GM12878 (cell line): Measurements from ENCODE around the gene TMEM97. TPM values are rescaled to one million over a fixed set of nuclear protein-coding genes. Genes with fewer than 3 reads are reported as not detected.

Source experiments
- ATAC-seq: fragments of 200-7000 bp; cut with Tn5 transposase; 3 replicates; pipeline ENCODE4 v1.9.1; 2020; ENCODE audit warnings: mild to moderate bottlenecking, moderate library complexity
- BruUV-seq: library from RNA; stranded (reverse); fragments of 400-500 nt; replicated peaks from 2 replicates; lab custom pipeline; 2021; lab: Mats Ljungman, UMichigan
- CTCF ChIA-PET: fragments of 300-600 bp; sonication (Branson Sonifier 250); formaldehyde crosslinking; extraction: SDS; loops from one replicate; lab custom pipeline; 2021; ENCODE audit warnings: inconsistent platforms; lab: Yijun Ruan, JAX
- POLR2A ChIA-PET: fragments of 350-600 bp; formaldehyde crosslinking; extraction: SDS; loops from one replicate; lab custom pipeline; 2021; ENCODE audit warnings: inconsistent platforms; lab: Charles Lee
- RAD21 ChIA-PET: fragments of 300-600 bp; sonication (Branson Sonifier 250); formaldehyde crosslinking; loops from one replicate; lab custom pipeline; 2023; ENCODE audit warnings: antibody characterized with exemption; ENCODE audit not compliant: unreplicated experiment; lab: Charles Lee
- SMC1A ChIA-PET: fragments of 300-600 bp; sonication (Branson Sonifier 250); formaldehyde crosslinking; loops from one replicate; lab custom pipeline; 2023; ENCODE audit not compliant: unreplicated experiment, uncharacterized antibody; lab: Charles Lee
- DNase-seq: peaks from one replicate; pipeline ENCODE4 v3.0.0-alpha.2; 2011; ENCODE audit warnings: low read depth, low spot score
- FAIRE-seq: peaks from 3 replicates; lab custom pipeline; 2011; peaks lifted over from hg19 to GRCh38; lab: Jason Lieb, UNC
- H2AFZ ChIP-seq: 2 replicates; pipeline ENCODE4 v1.6.0; 2011; ENCODE audit warnings: low read depth, low read length, control low read depth; ENCODE audit not compliant: control insufficient read depth
- H3K27ac ChIP-seq: 2 replicates; pipeline ENCODE4 v1.5.1; 2011; ENCODE audit warnings: control low read depth; ENCODE audit not compliant: control insufficient read depth, insufficient read depth
- H3K27me3 ChIP-seq, 2 experiments: replicated peaks in 1 of 2; 2 replicates each; pipeline versions ENCODE4 v1.6.0 to v1.6.1; 2011; ENCODE audit warnings: low read length in 1 of 2; ENCODE audit not compliant: control insufficient read depth in 2 of 2, insufficient read depth in 2 of 2
- H3K36me3 ChIP-seq, 2 experiments: 2 replicates each; pipeline ENCODE4 v1.5.1; 2011; ENCODE audit warnings: low read length in 1 of 2; ENCODE audit not compliant: control insufficient read depth in 2 of 2, insufficient read depth in 2 of 2
- H3K4me1 ChIP-seq: 2 replicates; pipeline ENCODE4 v1.6.1; 2011; ENCODE audit warnings: mild to moderate bottlenecking, low read length, moderate library complexity, mixed read lengths; ENCODE audit not compliant: control insufficient read depth, insufficient read depth
- H3K4me2 ChIP-seq: 2 replicates; pipeline ENCODE4 v1.6.0; 2011; ENCODE audit warnings: control low read depth; ENCODE audit not compliant: control insufficient read depth, insufficient read depth
- H3K4me3 ChIP-seq: fragments of 200-600 bp; sonication (generic); 2 replicates; pipeline ENCODE4 v1.5.1; 2016
- H3K79me2 ChIP-seq: 2 replicates; pipeline ENCODE4 v1.6.0; 2011; ENCODE audit warnings: low read length; ENCODE audit not compliant: control insufficient read depth, insufficient read depth
- H3K9ac ChIP-seq: 2 replicates; pipeline ENCODE4 v1.8.0; 2011; ENCODE audit warnings: low read length, control low read depth, mixed read lengths; ENCODE audit not compliant: control insufficient read depth, insufficient read depth
- H3K9me3 ChIP-seq: replicated peaks from 3 replicates; pipeline ENCODE4 v1.5.1; 2011; ENCODE audit warnings: mild to moderate bottlenecking, low read length; ENCODE audit not compliant: control insufficient read depth, insufficient read depth
- H4K20me1 ChIP-seq: 2 replicates; pipeline ENCODE4 v1.6.0; 2011; ENCODE audit not compliant: control insufficient read depth, insufficient read depth
- CBX3 ChIP-seq: fragments of 200-600 bp; sonication (generic); IDR thresholded peaks from 2 replicates; pipeline ENCODE4 v1.6.1; 2016; ENCODE audit warnings: low read depth, borderline replicate concordance
- ETV6 ChIP-seq, 2 experiments: fragments of 450-650 bp in 1 of 2; IDR thresholded peaks in 1 of 2; conservative IDR thresholded peaks in 1 of 2; 2 replicates each; pipeline ENCODE4 v1.6.1; 2014; ENCODE audit warnings: antibody characterized with exemption in 1 of 2, borderline replicate concordance in 1 of 2, low read depth in 1 of 2, mild to moderate bottlenecking in 1 of 2, moderate library complexity in 1 of 2
- KLF5 ChIP-seq: fragments of 450-650 bp; IDR thresholded peaks from 2 replicates; pipeline ENCODE4 v1.6.1; 2014; ENCODE audit warnings: mild to moderate bottlenecking; ENCODE audit not compliant: partially characterized antibody
- MAX ChIP-seq: IDR thresholded peaks from 2 replicates; pipeline ENCODE4 v1.6.1; 2012; ENCODE audit warnings: low read depth, low read length, improper control_type of control experiment
- NBN ChIP-seq: fragments of 450-650 bp; IDR thresholded peaks from 2 replicates; pipeline ENCODE4 v1.6.1; 2016
- NFYA ChIP-seq: IDR thresholded peaks from 2 replicates; pipeline ENCODE4 v1.6.1; 2011; ENCODE audit warnings: low read depth, mild to moderate bottlenecking, low read length, improper control_type of control experiment, borderline replicate concordance
- PML ChIP-seq: IDR thresholded peaks from 2 replicates; pipeline ENCODE4 v1.6.1; 2012; ENCODE audit warnings: low read length, inconsistent platforms
- RBBP5 ChIP-seq: fragments of 200-600 bp; sonication (generic); conservative IDR thresholded peaks from 2 replicates; pipeline ENCODE4 v1.6.1; 2016
- SMC3 ChIP-seq: IDR thresholded peaks from 2 replicates; pipeline ENCODE4 v1.6.1; 2011; ENCODE audit warnings: low read length, improper control_type of control experiment, borderline replicate concordance
- SUPT20H ChIP-seq: IDR thresholded peaks from 2 replicates; pipeline ENCODE4 v1.6.1; 2011; ENCODE audit warnings: low read depth, mild to moderate bottlenecking, low read length, moderate library complexity, borderline replicate concordance; ENCODE audit not compliant: control insufficient read depth
- TCF12 ChIP-seq: IDR thresholded peaks from 2 replicates; pipeline ENCODE4 v1.6.1; 2011; ENCODE audit warnings: low read depth, mild to moderate bottlenecking, low read length
- TCF7 ChIP-seq: IDR thresholded peaks from 2 replicates; pipeline ENCODE4 v1.6.1; 2014; ENCODE audit warnings: antibody characterized with exemption, borderline replicate concordance
- WRNIP1 ChIP-seq: IDR thresholded peaks from 2 replicates; pipeline ENCODE4 v1.6.1; 2011; ENCODE audit warnings: low read depth, low read length, improper control_type of control experiment, borderline replicate concordance
- ZNF24 ChIP-seq: fragments of 450-650 bp; IDR thresholded peaks from 2 replicates; pipeline ENCODE4 v1.6.1; 2017; ENCODE audit warnings: antibody characterized with exemption, mild to moderate bottlenecking
- WGBS: methylation state at CpG from one replicate; pipeline ENCODE4 v1.1.6; 2016; ENCODE audit warnings: low lambda C conversion rate; ENCODE audit not compliant: insufficient replicate concordance, insufficient coverage; ENCODE audit errors: missing lambda C conversion rate; 5-methylcytosine and 5-hydroxymethylcytosine counted together
- in situ Hi-C: fragments of 300-500 bp; cut with MboI; formaldehyde crosslinking; loops from 9 replicates; pipeline ENCODE4 v1.14.3; 2018; ENCODE audit warnings: mixed read lengths
- intact Hi-C: fragments of 100-400 bp; cut with micrococcal nuclease; formaldehyde crosslinking; loops from one replicate; pipeline ENCODE4 v1.14.2; 2022; ENCODE audit not compliant: unreplicated experiment
- polyA plus RNA-seq, 11 experiments: library from polyadenylated mRNA; depleted of rRNA in 4 of 11; unstranded in 6 of 11; stranded (reverse) in 5 of 11; fragments of >200 nt; fragmentation: Nextera tagmentation in 4 of 11; fragmentation: Illumina TruSeq in 1 of 11; extraction: Ambion mirVana in 4 of 11; extraction: Trizol in 1 of 11; gene quantifications; 1 replicate in 1 of 11; 2 replicates in 10 of 11; pipeline versions ENCODE4 v1.2.1 to v1.2.3, GENCODE V29; 2011 to 2016; ENCODE audit warnings: inconsistent platforms in 2 of 11, missing spikeins in 2 of 11, low read depth in 1 of 11
- total RNA-seq, 4 experiments: library from RNA; depleted of rRNA in 3 of 4; stranded (reverse); fragments of >200 nt in 3 of 4; fragmentation: Illumina TruSeq in 1 of 4; extraction: Trizol in 1 of 4; gene quantifications; 2 replicates each; pipeline versions ENCODE4 v1.2.1 to v1.2.3, GENCODE V29; 2013 to 2021
- TF ChIP-seq, protein P1 (sequence below): IDR thresholded peaks from 2 replicates; pipeline ENCODE4 v1.6.1; 2011; ENCODE audit warnings: low read depth, mild to moderate bottlenecking, low read length, moderate library complexity, borderline replicate concordance; ENCODE audit errors: extremely low read depth
- TF ChIP-seq, protein P2 (sequence below): fragments of 450-650 bp; formaldehyde crosslinking; IDR thresholded peaks from 2 replicates; pipeline ENCODE4 v1.5.0; 2022; ENCODE audit warnings: mild to moderate bottlenecking, missing genetic modification characterization
- TF ChIP-seq, protein P3 (sequence below): fragments of 450-650 bp; IDR thresholded peaks from 2 replicates; pipeline ENCODE4 v1.6.1; 2017; ENCODE audit warnings: mild to moderate bottlenecking, moderate library complexity

The TMEM97 gene
- total and polyA plus RNA-seq, 10 of the 15 experiments (the other 5 are each of a cell fraction or from before 2014, with no cell fraction given) = 58.0 to 134 (median 86.0) TPM

- Histone ChIP-seq H3K4me3 (no peak overlapping the region), H3K9ac (no peak overlapping the region), H3K27ac (no peak overlapping the region), H2AFZ (no peak overlapping the region), H3K4me2 (no peak overlapping the region), H3K36me3 (peaks cover 11 to 15% of the 10 kb centered on the region in 2 experiments), H3K79me2 (peaks cover 38% of the 10 kb centered on the region), H3K9me3 (no peaks in the 10 kb centered on the region), H3K4me1 (peaks cover 6% of the 10 kb centered on the region; the same call in 1 of the 2 replicates), H3K27me3 (no peaks in the 10 kb centered on the region), H4K20me1 (no peaks in the 10 kb centered on the region)
- BruUV-seq = no TSS peak
- WGBS = 97% methylated on average over 7 of the region's 7 CpGs
- in situ Hi-C loops (no loop called here), intact Hi-C loops (no loop called here)
- FAIRE-seq (no peak), ATAC-seq (no peak), DNase-seq (no peak)
- TF ChIP-seq RBBP5 (no peak), CBX3 (no peak), WRNIP1 (no peak), SMC3 (no peak), KLF5 (no peak), MAX (no peak), TCF12 (no peak), NFYA (no peak), PML (no peak), TCF7 (no peak), SUPT20H (no peak), NBN (no peak), ETV6 (conservative IDR thresholded peaks at IDR 0.05 in 1 of 2, IDR thresholded peaks at IDR 0.05 in 1 of 2; ENCODE audit: borderline replicate concordance in 1 of 2, low read depth in 1 of 2) (no peak), ZNF24 (no peak)
- TF ChIP-seq, protein P1, sequence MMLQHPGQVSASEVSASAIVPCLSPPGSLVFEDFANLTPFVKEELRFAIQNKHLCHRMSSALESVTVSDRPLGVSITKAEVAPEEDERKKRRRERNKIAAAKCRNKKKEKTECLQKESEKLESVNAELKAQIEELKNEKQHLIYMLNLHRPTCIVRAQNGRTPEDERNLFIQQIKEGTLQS = no peak
- TF ChIP-seq, protein P2, sequence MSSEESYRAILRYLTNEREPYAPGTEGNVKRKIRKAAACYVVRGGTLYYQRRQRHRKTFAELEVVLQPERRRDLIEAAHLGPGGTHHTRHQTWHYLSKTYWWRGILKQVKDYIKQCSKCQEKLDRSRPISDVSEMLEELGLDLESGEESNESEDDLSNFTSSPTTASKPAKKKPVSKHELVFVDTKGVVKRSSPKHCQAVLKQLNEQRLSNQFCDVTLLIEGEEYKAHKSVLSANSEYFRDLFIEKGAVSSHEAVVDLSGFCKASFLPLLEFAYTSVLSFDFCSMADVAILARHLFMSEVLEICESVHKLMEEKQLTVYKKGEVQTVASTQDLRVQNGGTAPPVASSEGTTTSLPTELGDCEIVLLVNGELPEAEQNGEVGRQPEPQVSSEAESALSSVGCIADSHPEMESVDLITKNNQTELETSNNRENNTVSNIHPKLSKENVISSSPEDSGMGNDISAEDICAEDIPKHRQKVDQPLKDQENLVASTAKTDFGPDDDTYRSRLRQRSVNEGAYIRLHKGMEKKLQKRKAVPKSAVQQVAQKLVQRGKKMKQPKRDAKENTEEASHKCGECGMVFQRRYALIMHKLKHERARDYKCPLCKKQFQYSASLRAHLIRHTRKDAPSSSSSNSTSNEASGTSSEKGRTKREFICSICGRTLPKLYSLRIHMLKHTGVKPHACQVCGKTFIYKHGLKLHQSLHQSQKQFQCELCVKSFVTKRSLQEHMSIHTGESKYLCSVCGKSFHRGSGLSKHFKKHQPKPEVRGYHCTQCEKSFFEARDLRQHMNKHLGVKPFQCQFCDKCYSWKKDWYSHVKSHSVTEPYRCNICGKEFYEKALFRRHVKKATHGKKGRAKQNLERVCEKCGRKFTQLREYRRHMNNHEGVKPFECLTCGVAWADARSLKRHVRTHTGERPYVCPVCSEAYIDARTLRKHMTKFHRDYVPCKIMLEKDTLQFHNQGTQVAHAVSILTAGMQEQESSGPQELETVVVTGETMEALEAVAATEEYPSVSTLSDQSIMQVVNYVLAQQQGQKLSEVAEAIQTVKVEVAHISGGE (CRISPR knock-in tag) = no peak
- TF ChIP-seq, protein P3, sequence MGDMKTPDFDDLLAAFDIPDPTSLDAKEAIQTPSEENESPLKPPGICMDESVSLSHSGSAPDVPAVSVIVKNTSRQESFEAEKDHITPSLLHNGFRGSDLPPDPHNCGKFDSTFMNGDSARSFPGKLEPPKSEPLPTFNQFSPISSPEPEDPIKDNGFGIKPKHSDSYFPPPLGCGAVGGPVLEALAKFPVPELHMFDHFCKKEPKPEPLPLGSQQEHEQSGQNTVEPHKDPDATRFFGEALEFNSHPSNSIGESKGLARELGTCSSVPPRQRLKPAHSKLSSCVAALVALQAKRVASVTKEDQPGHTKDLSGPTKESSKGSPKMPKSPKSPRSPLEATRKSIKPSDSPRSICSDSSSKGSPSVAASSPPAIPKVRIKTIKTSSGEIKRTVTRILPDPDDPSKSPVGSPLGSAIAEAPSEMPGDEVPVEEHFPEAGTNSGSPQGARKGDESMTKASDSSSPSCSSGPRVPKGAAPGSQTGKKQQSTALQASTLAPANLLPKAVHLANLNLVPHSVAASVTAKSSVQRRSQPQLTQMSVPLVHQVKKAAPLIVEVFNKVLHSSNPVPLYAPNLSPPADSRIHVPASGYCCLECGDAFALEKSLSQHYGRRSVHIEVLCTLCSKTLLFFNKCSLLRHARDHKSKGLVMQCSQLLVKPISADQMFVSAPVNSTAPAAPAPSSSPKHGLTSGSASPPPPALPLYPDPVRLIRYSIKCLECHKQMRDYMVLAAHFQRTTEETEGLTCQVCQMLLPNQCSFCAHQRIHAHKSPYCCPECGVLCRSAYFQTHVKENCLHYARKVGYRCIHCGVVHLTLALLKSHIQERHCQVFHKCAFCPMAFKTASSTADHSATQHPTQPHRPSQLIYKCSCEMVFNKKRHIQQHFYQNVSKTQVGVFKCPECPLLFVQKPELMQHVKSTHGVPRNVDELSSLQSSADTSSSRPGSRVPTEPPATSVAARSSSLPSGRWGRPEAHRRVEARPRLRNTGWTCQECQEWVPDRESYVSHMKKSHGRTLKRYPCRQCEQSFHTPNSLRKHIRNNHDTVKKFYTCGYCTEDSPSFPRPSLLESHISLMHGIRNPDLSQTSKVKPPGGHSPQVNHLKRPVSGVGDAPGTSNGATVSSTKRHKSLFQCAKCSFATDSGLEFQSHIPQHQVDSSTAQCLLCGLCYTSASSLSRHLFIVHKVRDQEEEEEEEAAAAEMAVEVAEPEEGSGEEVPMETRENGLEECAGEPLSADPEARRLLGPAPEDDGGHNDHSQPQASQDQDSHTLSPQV = no peak
- SMC1A ChIA-PET = interaction anchor here (1.1 to 1.4 kb wide), 2 partner anchors 9 to 32 kb away, joined by 3 to 6 read pairs; partner anchors contain the start of genes IFT20 and TNFAIP1
- POLR2A ChIA-PET = interaction anchor here (0.5 to 1.1 kb wide), 3 partner anchors 9 to 350 kb away, joined by 3 read pairs; no protein-coding TSS in a partner anchor
- CTCF ChIA-PET = interaction anchor here (1.9 kb wide), 1 partner anchor 9 kb away, joined by 5 read pairs; the partner anchor contains the start of genes IFT20 and TNFAIP1
- RAD21 ChIA-PET = interaction anchor here (1.1 kb wide), 1 partner anchor 10 kb away, joined by 7 read pairs; the partner anchor contains the start of genes IFT20 and TNFAIP1
These were observed 7.1 kb downstream of the TMEM97 start for GRCh38 chr17:28326114-28326513.
